GM18907 (cell line): Measurements from ENCODE around the gene ZAP70.
A peak's percentile ranks its signal among the peaks of the same experiment; 100 is the strongest.

Experiments
- ATAC-seq: cut with Tn5 transposase; IDR thresholded peaks from one replicate; pipeline ENCODE4 v1.9.1; 2021; ENCODE audit warnings: mild to moderate bottlenecking, moderate library complexity; ENCODE audit not compliant: unreplicated experiment

ZAP70 gene

GRCh38 chr2:97715951-97716694 is 2.7 kb downstream of the ZAP70 start:
- ATAC-seq: no peak

GRCh38 chr2:97716695-97717612 is 3.6 kb downstream of the ZAP70 start:
- no peak for ATAC-seq

- no peak for ATAC-seq
Observed at GRCh38 chr2:97717613-97717995, 4.2 kb downstream of the ZAP70 start.

GRCh38 chr2:97718051-97718882 is 4.9 kb downstream of the ZAP70 start:
- peak; percentile 74 for ATAC-seq

- peak; percentile 22 for ATAC-seq
Observed at GRCh38 chr2:97718942-97719341, 5.6 kb downstream of the ZAP70 start.

- ATAC-seq: no peak
Observed at GRCh38 chr2:97719362-97720155, 6.2 kb downstream of the ZAP70 start.

GRCh38 chr2:97720746-97721145 is 7.4 kb downstream of the ZAP70 start:
- ATAC-seq: no peak

- ATAC-seq: no peak
Observed at GRCh38 chr2:97722227-97722626, 8.9 kb downstream of the ZAP70 start.

- no peak for ATAC-seq
Observed at GRCh38 chr2:97723156-97724072, 10.0 kb downstream of the ZAP70 start.

- no peak for ATAC-seq
Observed at GRCh38 chr2:97724073-97724410, 10.7 kb downstream of the ZAP70 start.

- no peak for ATAC-seq
Observed at GRCh38 chr2:97724501-97724900, 11.1 kb downstream of the ZAP70 start.

- ATAC-seq: no peak
Observed at GRCh38 chr2:97724946-97725688, 11.7 kb downstream of the ZAP70 start.

GRCh38 chr2:97726261-97727064 is 13.1 kb downstream of the ZAP70 start:
- no peak for ATAC-seq

- ATAC-seq: no peak
Observed at GRCh38 chr2:97727296-97727695, 13.9 kb downstream of the ZAP70 start.

- ATAC-seq: no peak
Observed at GRCh38 chr2:97728091-97728731, 14.8 kb downstream of the ZAP70 start.

GRCh38 chr2:97730245-97730644 is 16.9 kb downstream of the ZAP70 start:
- ATAC-seq: no peak

GRCh38 chr2:97731274-97732020 is 18.1 kb downstream of the ZAP70 start:
- no peak for ATAC-seq
